ENCODE results near the gene DOHH.
"Not testable (repeated sequence)": the region's sequence is repeated elsewhere in the genome, so short reads cannot be mapped to it uniquely, and the experiment has no call there.

Gene DOHH

DNA sequence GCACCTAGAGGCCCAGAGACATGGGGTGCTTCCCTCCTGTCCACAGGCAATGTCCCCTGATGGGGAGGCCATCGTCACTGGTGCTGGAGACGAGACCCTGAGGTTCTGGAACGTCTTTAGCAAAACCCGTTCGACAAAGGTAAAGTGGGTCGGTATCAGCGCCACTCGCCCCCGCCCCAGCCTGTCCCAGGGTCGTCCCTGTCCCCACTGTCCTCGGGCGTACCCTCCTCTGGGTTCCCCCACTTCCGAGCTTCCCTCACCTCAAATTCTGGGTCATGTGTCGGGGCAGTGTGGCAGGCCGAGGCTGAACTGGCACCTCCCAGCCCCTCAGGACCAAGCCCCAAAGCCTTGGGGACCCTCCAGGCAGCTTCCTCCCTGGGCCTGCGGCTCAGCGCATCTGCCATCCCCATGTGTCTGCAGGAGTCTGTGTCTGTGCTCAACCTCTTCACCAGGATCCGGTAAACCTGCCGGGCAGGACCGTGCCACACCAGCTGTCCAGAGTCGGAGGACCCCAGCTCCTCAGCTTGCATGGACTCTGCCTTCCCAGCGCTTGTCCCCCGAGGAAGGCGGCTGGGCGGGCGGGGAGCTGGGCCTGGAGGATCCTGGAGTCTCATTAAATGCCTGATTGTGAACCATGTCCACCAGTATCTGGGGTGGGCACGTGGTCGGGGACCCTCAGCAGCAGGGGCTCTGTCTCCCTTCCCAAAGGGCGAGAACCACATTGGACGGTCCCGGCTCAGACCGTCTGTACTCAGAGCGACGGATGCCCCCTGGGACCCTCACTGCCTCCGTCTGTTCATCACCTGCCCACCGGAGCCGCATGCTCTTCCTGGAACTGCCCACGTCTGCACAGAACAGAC is 34.1 kb upstream of the DOHH start:
- DNase-seq (ENCODE audit: low spot score), result no peak

DNA sequence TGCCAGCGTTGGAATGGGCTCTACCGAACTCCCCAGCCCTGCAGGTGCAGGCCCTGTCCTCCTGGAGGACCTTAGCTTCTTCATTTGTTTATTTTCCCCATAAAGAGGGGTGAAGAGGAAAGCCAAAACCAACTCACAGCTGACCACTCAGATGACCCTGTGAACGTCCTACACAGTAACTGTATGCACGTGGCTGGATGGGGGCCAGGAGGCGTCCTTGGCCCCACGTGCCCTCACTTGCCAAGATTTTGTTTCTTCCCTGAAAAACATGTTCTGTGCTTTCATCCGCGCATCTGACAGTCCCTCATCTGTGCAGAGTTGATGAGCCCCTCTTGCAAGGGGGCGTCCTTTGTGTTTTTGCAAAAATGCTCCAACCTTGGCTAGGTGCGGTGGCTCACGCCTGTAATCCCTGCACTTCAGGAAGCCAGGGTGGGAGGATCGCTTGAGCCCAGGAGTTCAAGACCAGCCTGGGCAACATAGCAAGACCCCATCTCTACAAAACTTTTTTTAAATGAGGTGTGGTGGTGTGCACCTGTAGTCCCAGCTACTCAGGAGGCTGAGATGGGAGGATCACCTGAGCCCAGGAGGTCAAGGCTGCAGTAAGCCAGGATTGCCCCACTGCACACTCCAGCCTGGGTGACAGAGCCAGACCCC is 33.2 kb upstream of the DOHH start:
- DNase-seq (ENCODE audit: low spot score), result no peak

DNA sequence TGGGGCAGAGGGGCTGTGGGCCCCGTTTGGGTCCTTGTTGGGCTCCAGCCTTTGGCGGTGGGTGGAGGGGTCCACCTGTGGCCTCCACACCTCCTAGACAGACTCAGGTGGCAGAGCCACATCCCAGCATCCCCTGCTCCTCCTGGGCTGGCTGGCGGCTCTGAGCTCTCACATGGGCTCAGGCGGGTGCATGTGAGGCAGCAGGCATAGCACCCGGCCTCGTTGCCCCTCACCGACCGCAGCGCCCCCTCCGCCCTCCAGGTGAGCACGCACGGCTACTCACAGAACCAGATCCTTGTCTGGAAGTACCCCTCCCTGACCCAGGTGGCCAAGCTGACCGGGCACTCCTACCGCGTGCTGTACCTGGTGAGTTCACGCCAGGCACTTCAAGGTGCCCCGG is 32.6 kb upstream of the DOHH start:
- DNase-seq (ENCODE audit: low spot score), result no peak

DNA sequence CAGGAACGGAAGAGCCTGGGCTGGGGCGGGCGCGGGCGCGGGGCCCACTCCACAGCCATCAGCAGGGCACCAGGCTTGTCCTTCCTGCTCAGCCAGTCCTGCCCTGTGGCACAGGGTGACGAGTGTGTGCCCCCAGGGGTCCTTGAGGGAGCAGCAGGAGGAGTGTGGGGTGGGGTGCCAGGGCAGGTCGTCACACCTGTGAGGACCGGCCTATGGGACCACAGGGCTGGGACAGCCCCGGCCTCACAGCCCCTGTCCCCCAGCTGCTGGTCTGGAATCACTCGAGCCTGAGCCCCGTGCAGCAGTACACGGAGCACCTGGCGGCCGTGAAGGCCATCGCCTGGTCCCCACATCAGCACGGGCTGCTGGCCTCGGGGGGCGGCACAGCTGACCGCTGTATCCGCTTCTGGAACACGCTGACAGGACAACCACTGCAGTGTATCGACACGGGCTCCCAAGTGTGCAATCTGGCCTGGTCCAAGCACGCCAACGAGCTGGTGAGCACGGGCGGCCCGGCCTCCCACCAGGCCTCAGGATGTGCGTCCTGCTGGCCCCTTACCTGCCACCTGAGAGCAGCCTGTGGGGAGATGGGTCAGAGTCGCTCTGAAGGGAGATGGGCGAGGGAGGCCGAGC is 31.8 kb upstream of the DOHH start:
- no peak for DNase-seq (ENCODE audit: low spot score)

- DNase-seq (ENCODE audit: low spot score), result no peak
Observed at GRCh38 chr19:3531716-3532115, 31.2 kb upstream of the DOHH start.

GRCh38 chr19:3530389-3530788 is 29.9 kb upstream of the DOHH start:
- no peak for DNase-seq (ENCODE audit: low spot score)

GRCh38 chr19:3529299-3529698 is 28.8 kb upstream of the DOHH start:
- DNase-seq (ENCODE audit: low spot score), result not testable (repeated sequence)

- no peak for DNase-seq (ENCODE audit: low spot score)
Observed at GRCh38 chr19:3528539-3529211, 28.2 kb upstream of the DOHH start.

DNA sequence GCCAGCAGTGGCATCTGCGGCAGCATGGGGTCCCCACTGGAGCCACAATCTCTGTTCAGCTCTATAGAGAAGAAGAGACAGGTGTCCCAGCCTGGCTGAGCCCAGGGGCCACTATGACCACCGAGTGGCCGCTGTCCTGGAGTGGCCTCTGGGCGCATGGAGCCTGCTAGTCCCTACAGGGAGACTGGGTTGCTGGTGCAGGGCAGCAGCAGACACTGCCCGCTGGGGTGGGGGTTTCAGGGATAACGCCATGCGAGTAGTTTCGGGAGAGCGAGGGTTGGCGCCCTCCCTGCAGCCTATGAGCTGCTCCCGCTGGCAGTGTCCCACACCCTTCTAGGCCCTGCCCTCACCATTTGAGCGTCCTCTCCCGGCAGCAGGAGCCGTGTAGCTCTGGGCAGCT is 27.6 kb upstream of the DOHH start:
- DNase-seq (ENCODE audit: low spot score), result no peak

- DNase-seq (ENCODE audit: low spot score), result no peak
Observed at GRCh38 chr19:3527238-3527910, 26.9 kb upstream of the DOHH start.

DNA sequence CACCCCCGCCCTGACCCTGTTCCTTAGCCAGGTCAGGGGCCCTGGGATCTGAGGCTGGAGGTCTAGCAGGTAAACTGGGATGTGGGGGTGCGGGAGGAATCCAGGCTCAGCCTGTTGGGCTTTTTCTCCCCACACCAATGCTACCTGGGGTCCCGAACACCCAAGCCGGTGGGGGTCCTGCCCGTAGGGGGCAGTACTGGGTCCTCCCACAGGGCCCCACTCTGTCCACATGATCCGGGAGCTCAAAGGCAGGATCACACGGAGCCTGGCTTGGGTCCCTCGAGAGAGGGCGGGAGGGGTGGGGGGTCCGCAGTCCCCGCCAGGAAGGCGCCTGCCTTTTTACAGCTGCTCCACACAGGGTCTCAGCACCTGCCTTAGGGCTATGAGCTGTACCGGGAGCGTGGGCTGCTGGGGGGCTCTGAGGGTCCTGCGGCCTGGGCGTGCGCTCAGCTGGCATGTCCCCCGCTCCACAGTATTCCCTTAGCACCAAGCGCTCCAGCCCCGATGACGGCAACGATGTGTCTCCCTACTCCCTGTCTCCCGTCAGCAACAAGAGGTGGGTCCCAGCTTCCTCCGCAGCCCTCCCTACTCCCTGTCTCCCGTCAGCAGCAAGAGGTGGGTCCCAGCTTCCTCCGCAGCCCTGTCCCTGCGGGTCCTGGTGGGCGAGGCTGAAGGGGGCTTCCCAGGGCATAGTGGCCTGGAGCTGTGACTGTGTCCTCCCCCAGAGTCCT is 26.2 kb upstream of the DOHH start:
- DNase-seq (ENCODE audit: low spot score), result no peak

DNA sequence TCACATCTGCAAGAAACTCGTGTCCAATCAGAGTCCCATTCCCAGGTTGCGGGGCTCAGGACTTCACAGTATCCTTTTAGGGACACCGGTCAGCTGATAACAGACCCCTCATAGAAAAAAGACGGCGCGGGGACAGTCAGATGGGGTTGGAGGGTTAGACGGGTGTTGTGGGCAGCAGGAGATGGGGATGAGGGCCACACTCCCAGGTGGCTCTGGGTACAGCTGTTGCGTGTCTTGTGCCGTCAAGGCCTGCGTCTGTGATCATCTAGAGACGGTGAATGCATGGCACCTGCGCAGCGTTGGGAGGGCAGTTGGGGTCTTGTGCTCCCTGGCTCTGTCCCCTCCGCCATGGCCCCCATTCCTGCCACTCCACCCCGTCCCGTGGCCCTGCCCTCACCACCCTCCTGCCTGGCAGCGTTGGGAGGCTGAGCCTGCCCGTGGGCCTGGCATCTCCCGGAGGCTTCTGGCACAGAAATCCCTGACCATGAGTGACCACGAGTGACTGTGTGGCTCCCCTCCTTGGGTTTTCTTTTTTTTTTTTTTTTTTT is 24.5 kb upstream of the DOHH start:
- no peak for DNase-seq (ENCODE audit: low spot score)

DNA sequence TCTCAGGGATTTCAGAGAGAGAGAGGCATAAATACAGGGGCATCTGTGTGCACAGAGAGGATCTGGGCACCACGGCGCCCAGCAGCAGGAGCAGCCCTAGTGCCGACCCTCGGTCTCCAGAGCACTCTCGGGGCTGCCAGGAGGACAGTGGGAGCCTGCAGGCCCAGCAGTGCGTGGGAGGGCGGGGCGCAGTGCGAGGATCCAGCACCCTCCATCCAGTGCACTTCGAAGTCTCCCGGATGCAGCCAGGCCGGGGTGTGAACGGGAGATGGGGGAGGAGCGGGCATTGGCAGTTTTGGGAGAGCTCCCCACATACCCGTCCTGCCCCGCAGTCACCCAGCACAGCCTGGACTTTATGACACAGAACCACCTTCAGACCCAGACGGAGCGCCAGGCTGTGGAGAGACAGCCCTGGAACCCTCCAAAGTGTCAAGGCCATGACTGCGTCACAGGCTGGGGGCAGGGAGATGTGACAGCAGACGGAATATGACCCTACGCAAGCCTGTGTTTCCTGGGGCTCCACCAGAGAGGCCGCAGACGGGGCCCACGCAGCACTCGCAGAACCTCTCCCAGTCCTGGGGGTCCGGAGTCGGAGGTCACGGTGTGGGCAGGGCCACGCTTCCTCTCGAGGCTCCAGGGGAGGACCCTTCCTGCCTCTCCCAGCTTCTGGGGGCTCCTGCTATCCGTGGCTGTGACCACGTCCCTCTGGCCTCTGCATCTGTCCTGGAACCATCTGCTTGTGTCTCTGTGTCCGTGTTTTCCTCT is 23.8 kb upstream of the DOHH start:
- DNase-seq (ENCODE audit: low spot score), result no peak

DNA sequence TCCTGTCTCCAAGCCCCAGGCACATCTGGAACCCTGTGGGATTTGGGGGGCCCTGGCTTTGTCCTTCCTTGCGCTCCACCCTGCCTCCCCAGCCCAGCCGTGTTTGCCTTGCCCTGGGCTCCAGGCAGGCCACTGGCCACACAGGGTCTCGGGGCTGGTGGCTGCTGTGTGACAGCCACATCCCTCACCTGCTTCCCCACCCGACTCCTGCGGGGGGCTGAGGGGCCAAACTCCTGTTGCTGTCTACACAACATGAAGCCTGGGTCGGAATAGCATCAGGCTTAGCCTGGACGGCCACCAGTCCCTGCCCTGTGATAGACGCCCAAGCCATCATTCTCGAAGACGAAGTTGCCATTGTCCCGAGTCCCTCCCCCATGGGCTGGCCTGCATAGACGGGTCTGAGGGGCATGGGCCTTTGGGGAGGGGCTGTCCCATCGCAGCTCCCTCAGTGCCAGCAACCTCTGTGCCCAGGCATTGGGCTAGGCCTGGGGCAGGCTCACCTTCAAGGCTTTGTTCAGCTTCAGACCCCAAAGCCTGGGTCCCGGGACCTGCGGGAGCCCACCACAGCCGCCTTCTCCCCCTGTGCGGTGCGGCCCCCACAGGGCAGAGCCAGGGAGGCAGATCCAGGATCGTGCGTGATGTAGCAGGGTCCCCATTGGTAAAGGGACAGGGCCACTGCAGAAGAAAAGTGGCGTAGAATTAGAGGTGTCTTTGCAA is 23.0 kb upstream of the DOHH start:
- no peak for DNase-seq (ENCODE audit: low spot score)

GRCh38 chr19:3522421-3523360 is 22.2 kb upstream of the DOHH start:
- no peak for DNase-seq (ENCODE audit: low spot score)

DNA sequence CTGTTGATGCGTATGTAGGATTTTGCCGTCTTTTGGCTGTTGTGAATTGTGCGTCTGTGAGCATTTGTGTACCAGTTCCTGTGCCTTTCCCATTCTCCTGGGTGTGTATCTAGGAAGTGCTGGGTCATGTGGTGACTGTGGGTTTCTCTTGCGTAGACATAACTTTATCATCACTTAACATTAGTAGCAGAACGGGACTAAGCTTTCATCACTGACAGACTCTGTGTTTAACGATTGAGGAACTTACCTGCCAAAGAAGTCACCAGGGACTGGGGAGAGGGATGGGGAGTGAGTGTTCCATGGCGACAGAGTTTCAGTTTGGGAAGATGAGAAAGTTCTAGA is 20.6 kb upstream of the DOHH start:
- DNase-seq (ENCODE audit: low spot score), result no peak

DNA sequence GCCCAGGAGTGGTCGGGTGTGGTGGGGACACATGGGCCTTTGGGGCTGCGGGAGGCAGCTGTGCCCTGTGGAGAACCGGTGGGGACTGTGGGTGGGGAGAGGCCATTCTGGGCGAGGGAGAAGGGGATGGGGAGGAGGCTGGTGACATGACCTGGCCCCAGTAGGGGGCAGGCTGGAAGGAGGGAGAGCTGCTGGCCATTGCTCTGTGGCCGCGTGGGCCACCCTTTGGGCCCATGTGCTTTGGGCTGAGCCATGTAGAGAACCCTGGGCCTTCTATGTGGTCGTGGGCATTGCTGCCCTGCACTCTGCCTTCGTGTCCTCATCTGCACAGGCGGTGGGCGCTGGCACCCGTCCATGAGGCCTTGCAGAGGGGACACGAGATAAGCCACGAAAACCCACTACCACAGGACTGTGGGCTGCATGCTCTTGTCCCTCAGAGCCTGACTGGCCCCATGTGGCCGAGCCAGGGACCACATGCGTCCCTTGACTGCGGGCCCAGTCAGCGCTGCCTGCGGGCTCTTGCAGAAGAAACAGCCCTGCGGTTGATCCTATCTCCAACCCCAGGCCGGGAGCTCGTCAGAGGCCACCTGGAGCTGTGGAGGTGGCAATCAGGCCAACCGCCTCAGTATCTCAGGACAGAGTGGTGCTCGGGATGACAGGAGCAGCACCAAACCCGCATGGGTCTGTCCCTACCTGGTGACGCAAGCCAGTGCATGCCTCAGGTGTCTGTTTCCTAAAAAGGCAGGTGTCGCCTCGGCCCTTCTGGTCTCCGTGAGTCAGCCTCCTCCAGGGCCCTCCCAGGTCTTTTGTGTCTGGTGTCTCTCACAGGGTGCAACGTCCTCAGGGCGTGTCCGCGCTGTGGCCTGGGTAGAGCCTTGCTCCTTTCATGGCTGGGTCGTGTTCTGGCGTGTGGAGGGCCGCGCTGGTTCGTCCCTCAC is 20.0 kb upstream of the DOHH start:
- no peak for DNase-seq (ENCODE audit: low spot score)

DNA sequence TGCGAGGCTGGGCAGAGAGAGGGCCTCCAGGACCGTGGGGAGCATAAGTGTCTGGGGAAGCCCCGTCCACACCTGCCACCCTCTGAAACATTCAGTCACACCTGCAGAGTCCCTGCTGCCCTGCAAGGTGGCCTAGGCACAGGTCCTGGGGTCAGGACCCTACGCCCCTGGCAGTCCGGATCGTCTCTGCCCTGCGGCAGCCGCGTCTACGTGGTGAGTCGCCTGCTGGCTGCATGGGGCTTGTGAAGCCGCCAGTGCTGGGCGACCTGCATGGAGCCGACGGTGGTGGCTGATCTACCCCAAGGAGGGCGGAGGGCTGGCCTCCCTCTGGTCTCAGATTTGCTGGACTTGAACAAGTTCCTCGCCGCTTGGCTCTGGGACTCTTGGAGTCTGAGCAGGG is 18.7 kb upstream of the DOHH start:
- DNase-seq (ENCODE audit: low spot score), result no peak
